HG02870 (cell line): Measurements from ENCODE around the gene CENPH.
"Not testable (repeated sequence)": the region's sequence is repeated elsewhere in the genome, so short reads cannot be mapped to it uniquely, and the experiment has no call there.

ENCODE experiments used
- ATAC-seq: cut with Tn5 transposase; IDR thresholded peaks from one replicate; pipeline ENCODE4 v1.9.1; 2021; ENCODE audit warnings: mild to moderate bottlenecking, moderate library complexity; ENCODE audit not compliant: unreplicated experiment

CENPH gene

DNA sequence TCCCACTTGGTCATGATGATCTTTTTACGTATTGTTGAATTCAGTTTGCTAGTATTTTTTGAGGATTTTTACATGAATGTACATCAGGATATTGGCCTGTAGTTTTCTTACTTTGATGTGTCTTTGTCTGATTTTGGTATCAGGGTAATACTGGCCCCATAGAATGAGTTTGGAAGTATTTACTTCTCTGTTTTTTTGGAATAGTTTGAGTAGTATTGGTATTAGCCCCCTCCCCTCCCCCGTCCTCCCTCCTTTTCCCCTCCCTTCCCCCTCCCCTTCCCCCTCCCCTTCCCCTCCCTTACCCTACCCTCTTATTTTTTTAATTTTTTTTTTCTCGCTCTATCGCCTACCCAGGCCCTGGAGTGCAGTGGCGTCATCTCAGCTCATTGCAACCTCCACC, 55.6 kb downstream of the CENPH start:
- ATAC-seq, result no peak

DNA sequence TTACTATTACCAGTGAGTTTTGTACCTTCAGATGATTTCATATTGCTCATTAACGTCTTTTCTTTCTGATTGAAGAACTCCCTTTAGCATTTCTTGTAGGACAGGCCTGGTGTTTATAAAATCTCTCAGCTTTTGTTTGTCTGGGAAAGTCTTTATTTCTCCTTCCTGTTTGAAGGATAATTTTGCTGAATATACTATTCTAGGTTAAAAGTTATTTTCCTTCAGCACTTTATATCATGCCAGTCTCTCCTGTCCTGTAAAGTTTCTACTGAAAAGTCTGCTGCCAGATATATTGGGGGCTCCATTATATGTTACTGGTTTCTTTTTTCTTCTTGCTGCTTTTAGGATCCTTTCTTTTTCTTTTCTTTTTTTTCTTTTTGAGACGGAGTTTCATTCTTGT, 58.6 kb downstream of the CENPH start:
- no peak for ATAC-seq

DNA sequence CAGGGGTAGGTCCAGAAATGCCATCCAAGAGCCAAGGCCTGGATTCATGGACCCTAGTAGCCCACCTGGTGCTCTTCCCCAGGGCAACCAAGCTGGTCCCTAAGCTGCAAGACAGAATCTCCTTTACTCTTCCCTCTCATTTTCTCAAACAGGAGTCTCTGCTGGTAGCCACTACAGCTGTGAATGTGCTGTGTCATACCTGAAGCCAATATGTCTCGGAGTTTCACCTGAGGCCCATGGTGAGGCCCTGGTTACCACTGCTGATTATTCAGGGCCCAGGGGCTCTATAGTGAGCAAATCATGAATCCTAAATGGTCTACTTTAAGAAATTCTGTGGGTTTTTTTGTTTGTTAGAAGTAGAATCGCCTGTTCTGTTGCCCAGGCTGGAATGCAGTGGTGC, 61.2 kb downstream of the CENPH start:
- ATAC-seq, result no peak

DNA sequence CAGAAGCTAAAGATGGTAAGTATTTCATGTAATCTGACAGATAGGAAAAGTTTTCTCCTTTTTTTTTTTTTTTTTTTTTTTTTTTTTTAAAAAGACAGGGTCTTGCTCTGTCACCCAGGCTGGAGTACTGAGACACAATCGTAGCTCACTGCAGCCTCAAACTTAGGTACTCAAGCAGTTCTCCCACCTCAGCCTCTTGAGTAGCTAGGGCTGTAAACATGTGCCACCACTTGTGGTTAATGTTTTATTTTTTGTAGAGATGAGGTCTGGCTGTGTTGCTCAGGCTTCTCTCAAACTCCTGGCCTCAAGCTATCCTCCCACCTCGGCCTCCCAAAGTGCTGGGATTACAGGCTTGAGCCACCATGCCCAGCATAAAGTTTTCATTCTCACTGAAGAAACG, 63.1 kb downstream of the CENPH start:
- no peak for ATAC-seq

DNA sequence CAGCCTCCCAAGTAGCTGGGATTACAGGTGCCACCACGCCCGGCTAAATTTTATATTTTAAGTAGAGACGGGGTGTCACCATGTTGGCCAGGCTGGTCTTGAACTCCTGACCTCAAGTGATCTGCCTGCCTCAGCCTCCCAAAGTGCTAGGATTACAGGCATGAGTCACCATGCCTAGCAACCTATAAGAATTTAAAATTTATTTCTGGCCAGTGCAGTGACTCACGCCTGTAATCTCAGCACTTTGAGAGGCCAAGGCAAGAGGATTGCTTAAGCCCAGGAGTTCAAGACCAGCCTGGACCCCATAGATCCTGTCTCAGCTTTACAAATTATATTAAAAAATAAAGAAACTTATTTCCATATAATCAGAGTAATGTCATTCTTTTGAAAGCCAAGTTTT, 66.6 kb downstream of the CENPH start:
- not testable (repeated sequence) for ATAC-seq

DNA sequence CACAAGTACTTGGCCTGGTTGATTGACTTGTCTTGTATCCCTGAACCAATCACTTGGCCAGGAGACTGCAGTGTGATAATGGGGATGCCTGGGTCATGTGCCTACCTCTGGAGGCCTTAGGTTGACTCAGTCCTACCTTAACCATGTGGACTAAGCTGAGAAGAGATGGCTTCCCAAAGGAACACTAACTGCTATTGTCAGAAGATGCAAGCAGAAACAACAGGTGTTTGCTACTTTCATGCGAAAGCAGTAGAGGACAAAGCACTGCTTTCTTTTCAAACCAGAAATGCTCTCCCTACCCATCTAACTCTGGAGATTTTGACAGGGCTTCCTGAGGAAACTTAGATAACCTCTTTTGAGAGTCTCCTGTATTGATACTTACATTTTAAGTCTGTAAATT, 68.2 kb downstream of the CENPH start:
- ATAC-seq, result no peak
